ENCODE results near the gene LRRC45.

LRRC45 gene

DNA sequence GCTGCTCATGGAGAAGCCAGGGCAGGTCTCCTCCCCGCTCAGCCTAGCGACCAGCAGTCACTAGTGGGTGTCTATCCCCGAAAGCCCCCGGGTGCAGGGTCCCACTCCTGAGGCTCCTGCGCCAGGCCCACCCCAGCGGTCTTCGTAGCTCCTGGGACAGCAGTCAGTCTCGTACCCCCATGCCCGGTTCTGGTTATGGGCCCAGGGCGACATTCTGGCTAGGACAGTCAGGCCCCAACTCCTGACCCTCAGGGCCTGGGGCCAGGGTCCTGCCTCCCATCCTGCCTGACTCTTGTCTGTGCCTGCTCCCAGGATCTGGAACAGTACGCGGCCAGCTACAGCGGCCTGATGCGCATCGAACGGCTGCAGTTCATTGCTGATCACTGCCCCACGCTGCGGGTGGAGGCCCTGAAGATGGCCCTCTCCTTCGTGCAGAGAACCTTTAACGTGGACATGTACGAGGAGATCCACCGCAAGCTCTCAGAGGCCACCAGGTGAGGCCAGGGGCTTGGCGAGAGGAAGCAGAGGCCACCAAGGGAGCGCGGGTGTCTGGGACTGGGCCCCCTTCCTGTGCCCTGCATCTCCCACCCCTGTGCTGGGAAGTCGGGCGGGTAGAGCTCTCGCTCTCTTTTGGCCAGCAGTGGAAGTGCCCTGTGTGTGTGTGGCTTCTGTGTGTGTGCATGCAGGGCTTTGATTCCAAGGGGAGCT, 30.6 kb downstream of the LRRC45 start:
- no peak for DNase-seq

DNA sequence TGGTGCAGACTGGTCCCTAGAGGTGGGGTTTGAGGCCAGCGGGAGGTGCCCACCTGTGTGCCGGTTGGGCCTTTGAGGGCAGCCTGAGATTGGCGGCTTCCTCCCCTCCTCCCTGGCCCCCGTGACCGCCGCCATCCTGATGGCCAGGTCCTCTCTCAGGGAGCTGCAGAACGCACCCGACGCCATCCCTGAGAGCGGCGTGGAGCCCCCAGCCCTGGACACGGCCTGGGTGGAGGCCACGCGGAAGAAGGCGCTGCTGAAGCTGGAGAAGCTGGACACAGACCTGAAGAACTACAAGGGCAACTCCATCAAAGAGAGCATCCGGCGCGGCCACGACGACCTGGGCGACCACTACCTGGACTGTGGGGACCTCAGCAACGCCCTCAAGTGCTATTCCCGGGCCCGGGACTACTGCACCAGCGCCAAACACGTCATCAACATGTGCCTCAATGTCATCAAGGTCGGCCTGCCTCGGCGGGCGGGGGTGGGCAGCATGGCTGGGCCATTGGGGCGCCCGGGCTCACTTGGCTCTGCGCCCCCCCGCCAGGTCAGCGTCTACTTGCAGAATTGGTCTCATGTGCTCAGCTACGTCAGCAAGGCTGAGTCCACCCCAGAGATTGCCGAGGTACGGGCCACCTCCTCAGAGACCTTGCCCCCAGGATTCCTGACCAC, 31.4 kb downstream of the LRRC45 start:
- no peak for DNase-seq

DNA sequence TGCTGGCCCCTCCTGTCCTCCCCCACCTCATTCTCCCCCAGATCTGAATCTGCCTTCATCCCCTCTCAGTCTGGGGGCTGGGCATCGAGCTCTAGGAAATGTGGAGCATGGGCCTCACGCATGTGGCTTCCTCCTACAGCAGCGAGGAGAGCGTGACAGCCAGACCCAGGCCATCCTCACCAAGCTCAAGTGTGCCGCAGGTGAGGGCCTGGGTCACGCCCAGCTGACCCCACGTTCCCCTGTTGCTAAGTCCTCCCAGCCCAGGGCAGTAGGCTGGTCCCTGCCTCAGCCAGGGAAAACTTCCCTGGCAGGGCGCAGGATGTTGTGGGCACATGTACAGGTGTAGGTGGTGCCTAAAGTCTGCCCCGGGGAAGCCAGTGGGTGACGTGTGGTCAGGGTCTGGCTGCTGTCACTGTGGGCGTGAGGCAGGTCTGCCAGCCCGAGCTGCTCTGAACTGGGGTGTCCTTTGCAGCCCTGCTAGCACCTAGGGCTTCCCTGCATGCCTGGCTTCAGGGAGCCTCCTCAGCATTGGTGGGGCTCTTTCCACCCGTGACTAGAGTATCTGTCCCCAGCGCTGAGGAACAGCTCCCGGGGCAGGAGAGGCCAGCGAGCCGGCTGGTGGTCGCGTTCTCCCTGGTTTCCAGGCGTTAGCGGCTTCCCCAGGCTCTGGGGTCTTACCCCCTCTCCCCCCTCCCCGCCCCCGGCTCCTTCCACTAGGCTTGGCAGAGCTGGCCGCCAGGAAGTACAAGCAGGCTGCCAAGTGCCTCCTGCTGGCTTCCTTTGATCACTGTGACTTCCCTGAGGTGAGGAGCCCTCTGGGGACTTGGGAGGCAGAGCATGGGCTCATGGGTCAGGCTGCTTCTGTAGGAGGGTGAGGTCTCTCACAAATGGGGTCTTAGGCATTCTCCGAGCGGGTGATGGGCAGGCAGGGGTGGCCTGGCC, 32.2 kb downstream of the LRRC45 start:
- no peak for DNase-seq

DNA sequence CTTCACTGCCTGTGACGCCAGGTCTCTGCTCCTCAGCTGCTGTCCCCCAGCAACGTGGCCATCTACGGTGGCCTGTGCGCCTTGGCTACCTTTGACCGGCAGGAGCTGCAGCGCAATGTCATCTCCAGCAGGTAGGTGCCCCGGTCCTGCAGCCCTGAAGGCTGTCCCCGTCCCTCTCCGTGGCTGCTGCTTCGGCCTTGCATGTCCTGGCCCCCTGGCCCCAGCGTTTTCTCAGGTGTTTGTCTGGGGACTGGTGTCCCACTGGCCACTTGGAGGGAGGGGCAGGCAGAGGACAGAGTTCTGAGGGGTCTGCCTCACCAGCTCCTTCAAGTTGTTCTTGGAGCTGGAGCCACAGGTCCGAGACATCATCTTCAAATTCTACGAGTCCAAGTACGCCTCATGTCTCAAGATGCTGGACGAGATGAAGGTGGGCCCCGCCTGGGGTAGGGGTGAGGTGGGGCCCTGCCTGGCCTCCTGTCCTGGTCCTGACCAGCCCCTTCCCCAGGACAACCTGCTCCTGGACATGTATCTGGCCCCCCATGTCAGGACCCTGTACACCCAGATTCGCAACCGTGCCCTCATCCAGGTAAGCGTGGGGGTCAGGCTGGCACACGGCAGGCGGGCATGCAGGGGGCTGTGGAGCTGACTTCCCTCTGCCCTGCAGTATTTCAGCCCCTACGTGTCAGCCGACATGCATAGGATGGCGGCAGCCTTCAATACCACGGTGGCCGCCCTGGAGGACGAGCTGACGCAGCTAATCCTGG, 33.0 kb downstream of the LRRC45 start:
- no peak for DNase-seq

DNA sequence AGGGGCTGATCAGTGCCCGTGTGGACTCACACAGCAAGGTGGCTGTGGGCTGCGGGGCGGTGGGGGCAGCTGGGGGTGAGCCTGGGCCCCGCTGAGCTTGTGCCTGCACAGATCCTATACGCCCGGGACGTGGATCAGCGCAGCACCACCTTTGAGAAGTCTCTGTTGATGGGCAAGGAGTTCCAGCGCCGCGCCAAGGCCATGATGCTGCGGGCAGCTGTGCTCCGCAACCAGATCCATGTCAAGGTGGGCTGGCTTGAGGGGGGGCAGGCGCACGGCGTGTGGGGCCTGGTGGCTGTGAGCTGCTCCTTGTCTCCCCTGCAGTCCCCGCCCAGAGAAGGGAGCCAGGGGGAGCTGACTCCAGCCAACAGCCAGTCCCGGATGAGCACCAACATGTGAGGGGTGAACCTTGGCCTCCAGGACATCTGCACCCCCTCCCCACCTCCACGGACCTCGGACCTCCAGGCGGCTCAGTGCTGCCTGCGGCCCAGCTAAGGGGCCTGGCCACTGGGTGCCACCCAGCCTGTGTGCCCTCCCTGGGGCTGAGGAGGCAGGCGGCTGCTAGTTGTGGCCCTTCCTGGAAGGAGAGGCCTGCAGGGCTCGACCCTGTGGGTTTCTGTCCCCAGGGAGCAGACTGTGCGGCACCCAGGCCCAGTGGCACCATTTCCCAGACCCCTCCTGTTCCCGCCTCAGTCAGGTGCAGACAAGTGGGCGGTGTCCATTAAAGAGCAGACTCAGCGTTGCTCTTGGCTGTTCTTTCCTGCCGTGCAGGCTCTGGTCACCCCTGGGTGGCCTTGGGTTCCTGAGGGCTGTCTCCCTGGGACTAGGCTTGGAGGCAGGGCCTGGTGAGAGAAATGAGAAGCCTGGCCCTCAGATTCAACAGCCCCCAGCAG, 33.9 kb downstream of the LRRC45 start:
- no peak for DNase-seq

DNA sequence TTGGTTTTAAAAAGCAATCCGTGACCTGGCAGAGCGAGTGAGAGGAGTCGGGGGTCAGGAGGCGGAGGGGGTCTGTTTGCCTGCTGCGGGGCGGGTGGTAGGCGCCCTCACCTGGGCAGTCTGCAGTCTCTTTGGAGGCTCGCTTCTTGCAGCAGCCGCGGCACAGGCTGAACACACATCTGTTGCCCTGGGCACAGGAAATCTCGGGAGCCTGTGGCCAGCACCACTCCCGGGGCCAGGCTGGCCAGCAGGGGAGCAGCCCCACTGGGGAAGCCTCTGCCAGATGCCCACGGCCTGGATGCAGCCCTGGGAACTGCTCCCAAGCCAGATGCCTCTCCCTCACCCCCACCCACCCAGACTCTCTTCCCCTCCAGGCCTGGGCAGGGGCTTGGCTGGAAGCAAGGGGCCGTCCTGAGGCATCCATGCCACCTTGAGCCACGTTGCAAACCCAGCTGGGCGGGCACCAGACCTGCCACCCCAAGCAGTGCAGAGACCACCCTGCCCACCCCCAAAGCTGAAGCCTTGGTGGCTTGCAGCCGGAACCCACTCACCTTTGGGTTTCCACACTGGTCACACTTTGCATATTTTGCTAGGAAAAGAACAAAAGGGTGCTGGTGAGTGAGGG, 35.2 kb downstream of the LRRC45 start:
- no peak for DNase-seq

DNA sequence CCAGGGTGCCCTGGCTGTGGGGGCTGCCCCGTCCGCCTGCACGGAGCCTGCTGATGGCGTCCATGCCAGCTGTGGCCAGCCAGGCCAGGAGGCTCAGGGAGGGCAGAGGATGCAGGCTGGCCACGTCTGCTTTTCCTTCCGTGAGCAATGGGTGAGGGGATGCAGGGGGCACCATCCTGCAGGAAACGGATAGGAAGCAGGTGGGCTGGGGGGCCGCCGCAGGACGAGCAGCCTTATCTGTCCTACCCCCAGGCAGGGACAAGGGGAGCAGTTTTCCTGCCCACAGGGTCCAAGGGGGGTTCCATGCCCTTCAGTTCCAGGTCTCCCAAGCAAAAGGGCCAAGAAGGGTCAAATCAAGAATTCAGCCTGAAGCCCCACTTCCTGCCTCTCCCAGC, 35.7 kb downstream of the LRRC45 start:
- DNase-seq: no peak

DNA sequence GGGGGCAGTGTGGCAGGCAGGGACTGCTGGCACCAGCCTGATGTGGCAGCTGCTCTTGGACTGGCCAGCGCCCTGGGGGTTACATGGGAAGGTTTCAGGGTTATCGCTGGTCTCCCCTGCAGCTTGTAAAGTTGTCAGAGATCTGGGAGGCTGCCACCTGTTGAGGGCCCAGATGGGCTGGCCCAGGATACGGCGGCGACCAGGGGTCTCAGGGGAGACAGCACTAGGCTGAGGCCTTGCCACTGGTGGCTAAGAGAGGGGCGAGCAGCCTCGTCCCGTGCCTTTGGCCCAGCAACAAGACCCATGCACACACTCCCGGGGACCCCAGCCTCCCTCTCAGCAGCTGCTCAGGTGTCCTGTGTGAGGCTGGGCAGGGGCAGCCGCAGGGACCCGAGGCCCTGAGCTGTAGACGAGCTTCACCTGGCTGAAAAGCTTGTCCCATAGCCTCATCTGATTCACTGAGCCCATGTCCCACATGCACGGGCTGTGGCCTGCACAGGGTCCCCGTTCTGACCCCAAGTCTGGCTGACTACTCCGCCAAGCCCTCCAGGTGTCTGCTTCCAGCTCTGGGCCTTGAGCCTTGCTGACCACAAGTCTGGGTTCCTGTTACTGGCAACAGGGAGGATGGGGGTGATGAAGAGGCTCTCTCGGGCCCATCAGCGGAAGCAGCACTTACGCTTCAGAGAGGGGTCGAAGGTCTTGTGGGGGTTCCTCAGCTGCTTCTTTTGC, 36.3 kb downstream of the LRRC45 start:
- DNase-seq: no peak

DNA sequence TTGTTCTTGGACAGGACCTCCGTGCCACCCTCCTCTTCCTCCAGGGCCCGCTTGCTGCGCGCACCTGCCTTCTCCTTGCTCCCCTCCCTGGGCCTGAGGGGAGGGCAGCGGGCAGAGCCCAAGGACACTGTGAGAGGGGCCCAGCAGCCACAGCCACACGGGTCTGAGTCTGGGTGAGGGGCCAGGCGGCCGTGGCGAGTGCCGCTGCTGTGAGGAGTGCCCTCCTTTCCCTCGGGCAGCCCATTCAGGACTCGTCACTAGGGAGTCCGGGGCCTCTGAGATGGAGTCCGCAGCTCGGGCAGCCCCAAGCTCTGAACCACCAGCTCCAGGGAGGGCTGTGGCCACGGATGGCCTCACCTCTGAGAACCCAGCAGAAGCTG, 36.9 kb downstream of the LRRC45 start:
- DNase-seq: no peak

DNA sequence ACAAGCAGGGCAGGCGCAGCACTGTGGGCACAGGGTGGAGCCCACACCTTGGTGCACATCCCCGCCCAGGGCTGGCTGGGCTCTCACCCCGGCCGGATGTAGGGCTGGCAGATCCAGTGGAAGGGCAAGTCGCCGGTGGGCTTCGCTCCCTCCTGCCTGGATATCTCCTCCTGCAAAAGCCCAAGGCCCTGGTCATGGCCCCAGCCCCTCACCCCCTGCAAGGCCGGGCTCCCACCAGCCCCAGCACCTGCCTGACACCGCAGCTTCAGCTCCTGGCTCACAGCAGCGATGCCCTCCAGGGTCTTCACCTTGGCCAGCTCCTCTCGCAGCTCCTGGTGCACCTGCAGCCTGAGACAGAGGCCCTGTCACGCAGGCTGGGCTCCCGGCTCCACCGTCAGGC, 37.5 kb downstream of the LRRC45 start:
- no peak for DNase-seq

DNA sequence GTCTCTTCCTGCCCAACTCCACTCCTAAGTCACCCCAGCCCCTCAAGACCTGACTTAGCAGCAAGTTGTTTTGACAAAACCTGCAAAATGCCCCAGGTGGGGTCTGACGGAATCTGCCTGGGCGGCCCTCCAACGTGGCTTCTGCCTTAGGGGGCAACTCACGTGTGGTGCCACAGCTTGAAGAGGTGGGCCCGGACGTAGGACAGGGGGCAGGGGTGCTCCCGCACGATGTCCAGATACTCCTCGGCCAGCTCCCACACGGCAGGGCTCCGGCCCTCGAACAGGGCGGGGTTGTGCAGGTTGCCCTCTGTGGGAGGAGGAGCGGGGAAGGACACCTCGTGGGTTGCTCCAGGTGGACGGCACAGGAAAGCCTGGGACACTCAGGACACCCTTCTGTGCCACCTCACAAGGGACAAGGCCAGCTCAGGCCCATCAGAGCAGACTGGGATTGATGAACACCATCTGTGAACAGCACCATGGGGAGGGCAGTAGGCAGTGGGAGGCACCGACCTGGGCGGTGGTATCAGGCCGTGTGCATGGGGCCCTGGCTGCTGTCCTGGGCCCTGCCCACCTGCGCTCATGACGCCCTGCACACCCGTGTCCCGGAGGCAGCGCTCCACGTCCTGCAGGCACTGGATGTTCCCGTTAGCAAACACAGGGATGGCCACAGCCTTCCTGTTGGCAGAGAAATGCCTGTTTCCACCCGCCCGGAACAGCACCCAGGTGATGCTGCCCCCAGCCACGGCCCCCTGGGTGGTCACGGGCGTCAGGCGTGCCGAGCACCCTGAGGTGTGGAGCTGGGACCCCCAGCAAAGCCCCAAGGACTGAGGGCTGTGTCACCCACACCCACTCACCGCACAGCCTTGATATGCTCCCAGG, 38.2 kb downstream of the LRRC45 start:
- no peak for DNase-seq

DNA sequence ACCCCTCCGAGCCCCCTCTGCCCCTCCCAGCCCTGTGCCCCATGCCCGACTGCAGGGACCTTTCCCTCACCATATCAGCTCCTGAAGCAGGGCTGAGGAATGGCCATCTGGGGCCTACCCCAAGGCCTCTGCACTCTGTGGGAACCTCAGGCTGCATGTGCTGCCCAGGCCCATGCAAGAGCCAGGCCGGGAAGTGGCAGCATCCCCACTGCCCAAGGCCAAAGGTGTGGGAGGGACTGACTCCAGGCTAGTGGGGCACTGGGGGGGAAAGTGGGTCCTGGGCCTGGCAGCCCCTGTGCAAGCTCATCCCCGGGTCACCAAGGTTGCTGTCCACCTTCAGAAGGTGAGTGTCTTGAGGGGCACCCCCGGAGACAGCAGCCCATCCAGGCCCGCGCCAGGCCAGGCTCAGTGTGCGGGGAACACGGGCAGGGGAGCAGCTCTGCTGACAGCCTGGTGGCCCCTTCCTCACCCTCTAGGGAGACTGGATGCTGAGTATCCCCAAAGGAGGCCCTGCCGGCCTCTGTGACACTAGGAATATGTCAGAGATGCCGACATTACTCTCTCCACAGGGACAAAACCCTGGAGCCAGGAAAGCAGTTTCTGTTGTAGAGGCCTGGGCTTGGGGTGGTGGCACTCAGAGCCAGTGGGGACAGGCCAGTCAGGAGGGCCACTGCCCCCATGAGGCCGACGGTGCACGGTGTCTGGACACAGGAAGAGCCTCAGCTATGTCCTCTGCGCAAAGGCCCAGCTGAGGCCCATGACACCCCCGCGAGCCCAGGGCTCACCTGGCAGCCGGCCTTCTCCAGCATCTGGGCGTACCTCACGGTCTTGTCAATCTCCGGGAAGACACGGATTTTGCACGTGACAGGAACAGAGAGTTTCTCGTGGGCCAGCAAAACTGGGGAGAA, 39.2 kb downstream of the LRRC45 start:
- DNase-seq: no peak

DNA sequence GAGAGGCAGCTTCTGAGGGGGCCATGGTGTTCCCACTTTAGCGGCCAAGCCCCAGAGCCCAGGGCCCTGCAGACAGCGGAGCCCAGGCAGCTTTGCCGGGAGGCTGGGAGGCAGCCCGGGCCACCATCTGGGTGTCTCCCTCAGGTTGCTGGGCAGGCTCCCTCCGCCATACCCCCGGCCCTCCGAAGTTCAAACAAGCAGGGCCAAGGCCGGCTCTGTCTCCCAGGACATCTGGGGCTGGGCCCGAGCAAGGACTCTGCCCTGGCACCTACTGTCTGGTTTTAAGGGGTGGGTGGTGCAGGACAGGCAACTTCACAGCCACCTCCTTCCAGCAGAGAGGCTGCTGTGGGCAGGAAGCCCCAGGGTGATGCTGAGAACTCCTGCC, 39.9 kb downstream of the LRRC45 start:
- DNase-seq: no peak

DNA sequence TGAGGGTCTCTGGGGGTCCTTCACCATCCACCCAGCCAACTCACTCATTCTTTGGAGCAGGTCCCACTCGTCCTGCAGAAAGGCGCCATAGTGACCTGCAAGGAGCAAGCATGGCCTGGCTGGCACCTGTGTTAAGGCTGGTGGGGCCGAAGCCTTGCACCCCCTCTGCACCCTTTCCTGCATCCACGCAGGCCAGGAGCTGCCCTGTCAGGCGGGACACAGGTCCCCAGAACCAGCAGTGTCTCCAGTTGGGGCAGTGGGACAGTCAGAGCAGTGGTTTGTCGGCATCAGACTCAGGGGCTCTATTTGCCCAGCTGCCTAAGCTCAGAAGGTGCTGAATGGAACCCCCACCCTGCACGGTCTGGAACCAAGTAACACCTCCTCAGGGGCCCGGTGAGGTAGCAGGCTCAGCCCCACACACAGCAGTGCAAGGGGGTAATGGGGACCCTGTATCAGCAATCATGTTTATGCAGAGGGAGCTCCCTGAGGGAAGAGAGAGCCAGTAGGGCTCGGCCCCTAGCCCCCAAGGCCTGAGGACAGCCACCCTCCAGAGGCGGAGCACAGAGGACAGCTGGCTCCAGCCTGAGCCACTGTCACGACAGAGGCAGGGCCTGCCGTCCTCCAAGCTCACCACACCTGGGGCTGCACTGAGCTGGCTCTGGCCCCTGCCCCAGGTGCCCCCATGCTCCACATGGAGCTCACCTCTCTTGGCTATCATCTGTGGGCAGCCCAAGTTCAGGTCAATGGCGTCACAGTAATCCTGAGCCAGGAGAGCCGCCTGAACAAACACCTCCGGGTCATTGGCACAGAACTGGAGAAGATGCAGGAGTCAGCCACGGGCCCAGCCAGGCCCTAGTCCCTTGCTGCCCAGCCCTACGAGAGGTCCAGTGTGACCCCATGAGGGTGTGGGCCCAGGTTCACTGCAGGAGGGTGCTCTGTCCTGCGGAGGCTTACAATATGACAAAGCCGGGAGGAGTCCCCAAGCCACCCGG, 40.6 kb downstream of the LRRC45 start:
- no peak for DNase-seq

DNA sequence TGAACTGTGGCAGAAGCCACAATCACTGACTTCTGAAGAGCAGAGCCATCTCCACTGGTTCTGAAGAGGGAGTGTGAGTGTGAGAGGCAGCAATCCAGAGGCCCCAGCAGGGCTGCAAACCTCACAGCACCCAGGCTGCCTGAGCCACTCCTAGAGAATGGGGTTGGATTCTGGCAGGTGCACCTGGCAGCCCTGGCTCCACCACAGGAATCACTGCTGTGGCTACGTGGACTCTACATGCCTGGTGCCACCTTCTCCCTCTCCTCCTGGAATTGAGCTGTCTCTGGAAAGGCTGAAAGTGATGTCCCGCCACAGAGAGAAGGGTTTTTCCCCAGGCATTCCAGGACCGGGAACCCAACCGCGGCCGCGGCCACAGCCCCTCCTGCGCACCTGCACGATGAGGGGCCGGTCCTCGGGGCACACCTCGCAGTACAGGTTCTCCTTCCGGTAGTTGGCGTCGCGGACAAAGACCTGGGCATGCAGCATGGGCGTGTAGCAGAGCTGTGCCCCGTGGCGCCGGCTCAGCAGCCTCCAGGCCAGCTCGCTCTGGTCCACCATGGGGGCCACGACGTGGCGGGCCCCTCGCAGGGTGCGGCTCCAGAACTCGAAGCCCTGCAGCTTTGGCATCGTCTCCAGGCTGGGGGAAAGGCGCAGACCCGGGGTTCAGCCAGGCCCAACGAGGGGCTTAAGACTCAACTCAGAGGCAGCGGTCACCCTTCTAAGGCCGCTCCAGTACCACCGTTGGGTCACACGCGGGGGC, 41.5 kb downstream of the LRRC45 start:
- no peak for DNase-seq

DNA sequence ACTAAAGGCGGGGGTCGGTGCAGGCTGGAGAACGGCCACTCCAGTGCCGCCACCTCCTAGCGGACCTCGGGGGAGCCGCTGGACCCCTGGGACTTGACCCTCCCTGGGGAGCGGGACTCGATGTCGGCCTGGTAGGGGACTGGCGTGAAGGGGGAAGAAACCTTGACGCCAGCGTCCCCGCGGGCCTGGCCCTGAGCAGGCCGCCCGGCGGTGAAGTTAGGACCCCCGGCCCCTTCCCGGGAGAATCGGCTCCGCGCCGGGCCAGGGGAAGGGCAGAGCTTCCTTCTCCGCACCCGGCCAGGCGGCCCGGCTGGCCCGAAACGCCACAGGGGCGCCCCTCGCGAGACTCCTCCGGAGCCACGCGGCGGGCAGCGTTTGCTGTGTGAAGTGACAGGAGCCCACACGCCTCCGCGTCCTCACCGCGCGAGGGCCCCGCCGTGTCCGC, 42.1 kb downstream of the LRRC45 start:
- DNase-seq: no peak

All from activated CD4-positive, alpha-beta T cell treated with anti-CD3 and anti-CD28 coated beads, Interleukin-10, Interleukin-2, amounts not matched to agents 100 ng/mL and 50 ng/mL, durations not matched to agents 16 hours and 8 hours (primary cell).